Measurements from ENCODE around the gene ANXA2.

Gene ANXA2

GRCh38 chr15:60355148-60355857 is 42.5 kb downstream of the ANXA2 start:
- DNase-seq (ENCODE audit: low read depth), result no peak

DNA sequence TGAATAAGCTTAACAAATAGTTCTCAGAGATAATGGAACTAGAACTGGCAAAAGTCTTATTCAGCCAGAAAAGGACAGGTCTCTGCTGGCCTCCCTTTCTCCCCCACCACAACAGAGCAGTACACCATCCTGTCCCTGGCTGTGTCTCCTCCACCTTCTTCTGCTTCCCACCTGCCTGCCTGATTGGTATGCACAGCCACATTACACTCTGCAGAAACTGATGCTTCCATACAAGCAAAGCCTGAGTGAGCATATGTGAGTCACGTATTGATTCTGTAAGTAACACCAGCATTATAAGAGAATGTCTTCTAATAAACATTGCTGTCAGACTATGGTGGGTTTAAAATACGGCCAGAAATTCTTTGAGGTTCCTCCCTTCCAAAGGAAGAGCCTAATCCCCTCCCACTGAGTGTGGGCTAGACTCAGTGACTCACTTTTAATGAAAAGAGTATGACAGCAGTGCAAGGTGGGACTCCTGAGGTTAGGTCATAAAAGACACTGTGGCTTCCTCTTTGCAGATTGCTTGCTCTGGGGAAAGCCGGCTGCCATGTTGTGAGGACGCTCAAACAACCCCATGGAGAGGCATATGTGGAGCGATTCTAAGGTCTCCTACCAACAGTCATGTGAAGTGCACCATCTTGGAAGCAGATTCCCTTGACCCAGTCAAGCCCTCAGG is 44.4 kb downstream of the ANXA2 start:
- no peak overlapping the region for H3K4me3 ChIP-seq (ENCODE audit: low read depth, low read length)
- TF ChIP-seq MYC (IDR thresholded peaks at IDR 0.05; ENCODE audit: low read depth, low read length), result no peak
- DNase-seq (ENCODE audit: low read depth), result peak; percentile 30

More at GRCh38 chr15:60355148-60355857, 42.5 kb downstream of the ANXA2 start:
- no peak for TF ChIP-seq POLR2A (IDR thresholded peaks at IDR 0.05; ENCODE audit: extremely low read depth, insufficient read length)
- no peak for TF ChIP-seq MYC (IDR thresholded peaks at IDR 0.05; ENCODE audit: low read depth, low read length)
- TF ChIP-seq, protein P1, sequence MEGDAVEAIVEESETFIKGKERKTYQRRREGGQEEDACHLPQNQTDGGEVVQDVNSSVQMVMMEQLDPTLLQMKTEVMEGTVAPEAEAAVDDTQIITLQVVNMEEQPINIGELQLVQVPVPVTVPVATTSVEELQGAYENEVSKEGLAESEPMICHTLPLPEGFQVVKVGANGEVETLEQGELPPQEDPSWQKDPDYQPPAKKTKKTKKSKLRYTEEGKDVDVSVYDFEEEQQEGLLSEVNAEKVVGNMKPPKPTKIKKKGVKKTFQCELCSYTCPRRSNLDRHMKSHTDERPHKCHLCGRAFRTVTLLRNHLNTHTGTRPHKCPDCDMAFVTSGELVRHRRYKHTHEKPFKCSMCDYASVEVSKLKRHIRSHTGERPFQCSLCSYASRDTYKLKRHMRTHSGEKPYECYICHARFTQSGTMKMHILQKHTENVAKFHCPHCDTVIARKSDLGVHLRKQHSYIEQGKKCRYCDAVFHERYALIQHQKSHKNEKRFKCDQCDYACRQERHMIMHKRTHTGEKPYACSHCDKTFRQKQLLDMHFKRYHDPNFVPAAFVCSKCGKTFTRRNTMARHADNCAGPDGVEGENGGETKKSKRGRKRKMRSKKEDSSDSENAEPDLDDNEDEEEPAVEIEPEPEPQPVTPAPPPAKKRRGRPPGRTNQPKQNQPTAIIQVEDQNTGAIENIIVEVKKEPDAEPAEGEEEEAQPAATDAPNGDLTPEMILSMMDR (IDR thresholded peaks at IDR 0.05; ENCODE audit: low read depth, low read length), result no peak
- no peak for TF ChIP-seq MAX (IDR thresholded peaks at IDR 0.05; ENCODE audit: low read depth, low read length)
- H3K4me3 ChIP-seq (ENCODE audit: low read depth, low read length), result no peak overlapping the region

DNA sequence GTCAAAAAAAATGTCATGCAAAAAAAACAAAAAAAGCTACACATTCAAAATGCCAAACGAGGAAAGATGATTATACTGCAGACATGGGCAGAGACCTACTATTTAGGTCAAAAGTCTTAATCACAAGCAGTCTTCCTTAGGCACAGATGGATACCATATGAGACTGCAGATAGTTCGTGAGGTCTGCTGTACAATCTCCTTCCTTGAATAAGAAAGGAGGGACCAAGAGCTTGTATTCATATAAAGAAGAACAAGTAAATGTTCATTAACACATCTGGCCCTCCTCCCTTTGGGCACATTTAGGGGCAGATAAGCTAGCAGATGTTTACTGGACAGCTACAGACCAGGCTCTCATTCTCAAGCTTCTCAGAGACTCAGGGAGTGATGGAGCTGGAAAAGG is 45.3 kb downstream of the ANXA2 start:
- no peak for DNase-seq (ENCODE audit: low read depth)
- no peak for TF ChIP-seq MYC (IDR thresholded peaks at IDR 0.05; ENCODE audit: low read depth, low read length)
- TF ChIP-seq, protein P1 (IDR thresholded peaks at IDR 0.05; ENCODE audit: low read depth, low read length), result no peak
- TF ChIP-seq MAX (IDR thresholded peaks at IDR 0.05; ENCODE audit: low read depth, low read length), result no peak
- no peak for TF ChIP-seq POLR2A (IDR thresholded peaks at IDR 0.05; ENCODE audit: extremely low read depth, insufficient read length)
- H3K4me3 ChIP-seq (ENCODE audit: low read depth, low read length), result no peak overlapping the region

GRCh38 chr15:60351066-60351465 is 46.7 kb downstream of the ANXA2 start:
- TF ChIP-seq MAX (IDR thresholded peaks at IDR 0.05; ENCODE audit: low read depth, low read length) (no peak), POLR2A (IDR thresholded peaks at IDR 0.05; ENCODE audit: extremely low read depth, insufficient read length) (no peak), MYC (IDR thresholded peaks at IDR 0.05; ENCODE audit: low read depth, low read length) (no peak)
- TF ChIP-seq, protein P1 (IDR thresholded peaks at IDR 0.05; ENCODE audit: low read depth, low read length), result no peak
- DNase-seq (ENCODE audit: low read depth), result no peak
- H3K4me3 ChIP-seq (ENCODE audit: low read depth, low read length), result no peak overlapping the region

GRCh38 chr15:60350108-60350507 is 47.7 kb downstream of the ANXA2 start:
- TF ChIP-seq, protein P1 (IDR thresholded peaks at IDR 0.05; ENCODE audit: low read depth, low read length), result no peak
- TF ChIP-seq MYC (IDR thresholded peaks at IDR 0.05; ENCODE audit: low read depth, low read length) (no peak), MAX (IDR thresholded peaks at IDR 0.05; ENCODE audit: low read depth, low read length) (no peak), POLR2A (IDR thresholded peaks at IDR 0.05; ENCODE audit: extremely low read depth, insufficient read length) (no peak)
- no peak for DNase-seq (ENCODE audit: low read depth)
- H3K4me3 ChIP-seq (ENCODE audit: low read depth, low read length), result no peak overlapping the region

DNA sequence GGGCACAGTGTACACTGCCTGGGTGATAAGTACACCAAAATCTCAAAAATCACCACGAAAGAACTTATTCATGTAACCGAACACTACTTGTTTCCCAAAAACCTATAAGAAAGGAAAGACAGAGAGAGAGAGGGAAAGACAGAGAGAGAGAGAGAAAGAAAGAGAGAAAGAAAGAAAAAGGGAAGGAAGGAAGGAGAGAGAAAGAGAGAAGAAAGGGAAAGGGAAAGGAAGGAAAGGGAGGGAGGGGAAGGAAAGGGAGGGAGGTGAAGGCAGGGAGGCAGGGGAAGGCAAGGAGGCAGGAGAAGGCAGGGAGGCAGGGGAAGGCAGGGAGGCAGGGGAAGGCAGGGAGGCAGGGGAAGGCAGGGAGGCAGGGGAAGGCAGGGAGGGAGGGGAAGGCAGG is 48.2 kb downstream of the ANXA2 start:
- TF ChIP-seq MAX (IDR thresholded peaks at IDR 0.05; ENCODE audit: low read depth, low read length) (no peak), MYC (IDR thresholded peaks at IDR 0.05; ENCODE audit: low read depth, low read length) (no peak), POLR2A (IDR thresholded peaks at IDR 0.05; ENCODE audit: extremely low read depth, insufficient read length) (no peak)
- TF ChIP-seq, protein P1 (IDR thresholded peaks at IDR 0.05; ENCODE audit: low read depth, low read length), result no peak
- no peak for DNase-seq (ENCODE audit: low read depth)
- no peak overlapping the region for H3K4me3 ChIP-seq (ENCODE audit: low read depth, low read length)
